Mesenchymal stem cell (in vitro differentiated cells and primary cell): ENCODE measurements around the gene NFXL1.
A peak's percentile ranks its signal among the peaks of the same experiment; 100 is the strongest.

Experiments used
- DNase-seq: peaks from one replicate; pipeline ENCODE4 v3.0.0-alpha.2; 2013
- H2AFZ ChIP-seq: one replicate; pipeline ENCODE4 v1.6.1; 2013; ENCODE audit warnings: low read depth, mild to moderate bottlenecking, control low read depth, inconsistent platforms, low read length, moderate library complexity
- H2AK5ac ChIP-seq: 2 replicates; pipeline ENCODE4 v1.6.1; 2013; ENCODE audit warnings: low read length, moderate library complexity, mild to moderate bottlenecking, inconsistent platforms; ENCODE audit not compliant: severe bottlenecking
- H2BK120ac ChIP-seq: one replicate; pipeline ENCODE4 v1.6.1; 2013; ENCODE audit warnings: low read depth, mild to moderate bottlenecking, inconsistent platforms, low read length, moderate library complexity
- H2BK12ac ChIP-seq, 2 experiments: one replicate each; pipeline ENCODE4 v1.6.1; 2013; ENCODE audit warnings: inconsistent platforms in 2 of 2, low read length in 2 of 2, mild to moderate bottlenecking in 2 of 2, moderate library complexity in 2 of 2, control low read depth in 1 of 2
- H2BK15ac ChIP-seq: one replicate; pipeline ENCODE4 v1.6.1; 2013; ENCODE audit warnings: mild to moderate bottlenecking, low read depth, inconsistent platforms; ENCODE audit not compliant: poor library complexity, severe bottlenecking
- H2BK5ac ChIP-seq: 2 replicates; pipeline ENCODE4 v1.6.1; 2013; ENCODE audit warnings: low read depth, mild to moderate bottlenecking, low read length, control low read depth, inconsistent platforms; ENCODE audit not compliant: poor library complexity, severe bottlenecking
- H3K14ac ChIP-seq, 2 experiments: one replicate each; pipeline ENCODE4 v1.6.1; 2013; ENCODE audit warnings: inconsistent platforms in 2 of 2, low read length in 2 of 2, control low read depth in 1 of 2, mild to moderate bottlenecking in 1 of 2, moderate library complexity in 1 of 2
- H3K18ac ChIP-seq, 2 experiments: one replicate each; pipeline ENCODE4 v1.6.1; 2013; ENCODE audit warnings: inconsistent platforms in 2 of 2, low read length in 2 of 2, control low read depth in 1 of 2, low read depth in 1 of 2, mild to moderate bottlenecking in 1 of 2
- H3K23ac ChIP-seq, 2 experiments: one replicate each; pipeline ENCODE4 v1.6.1; 2013; ENCODE audit warnings: inconsistent platforms in 2 of 2, low read length in 2 of 2, mild to moderate bottlenecking in 2 of 2, moderate library complexity in 2 of 2, control low read depth in 1 of 2
- H3K27ac ChIP-seq: 2 replicates; pipeline ENCODE4 v1.5.1; 2013; ENCODE audit warnings: mild to moderate bottlenecking, moderate library complexity, low read length, control low read depth, inconsistent platforms; ENCODE audit not compliant: poor library complexity, severe bottlenecking
- H3K27me3 ChIP-seq, 2 experiments: 2 replicates each; pipeline versions ENCODE4 v1.6.1 to v1.7.0; 2013; ENCODE audit warnings: low read length in 2 of 2, mild to moderate bottlenecking in 2 of 2, moderate library complexity in 2 of 2, control low read depth in 1 of 2, inconsistent platforms in 1 of 2; ENCODE audit not compliant: control insufficient read depth in 1 of 2, insufficient read depth in 1 of 2
- H3K36me3 ChIP-seq, 2 experiments: 2 replicates each; pipeline versions ENCODE4 v1.6.1 to v1.7.0; 2013; ENCODE audit warnings: low read length in 2 of 2, control low read depth in 1 of 2, inconsistent platforms in 1 of 2, low read depth in 1 of 2, mild to moderate bottlenecking in 1 of 2; ENCODE audit not compliant: insufficient read depth in 2 of 2, control insufficient read depth in 1 of 2
- H3K4ac ChIP-seq, 2 experiments: one replicate each; pipeline ENCODE4 v1.6.1; 2013; ENCODE audit warnings: inconsistent platforms in 2 of 2, low read length in 2 of 2, mild to moderate bottlenecking in 2 of 2, moderate library complexity in 2 of 2, control low read depth in 1 of 2, low read depth in 1 of 2
- H3K4me1 ChIP-seq: 2 replicates; pipeline ENCODE4 v1.6.1; 2013; ENCODE audit warnings: low read depth, low read length, control low read depth; ENCODE audit not compliant: control insufficient read depth, insufficient read depth
- H3K4me2 ChIP-seq: 2 replicates; pipeline ENCODE4 v1.6.1; 2013; ENCODE audit warnings: low read length, mild to moderate bottlenecking, inconsistent platforms; ENCODE audit not compliant: poor library complexity, severe bottlenecking
- H3K4me3 ChIP-seq, 2 experiments: 2 replicates each; pipeline versions ENCODE4 v1.5.1 to v1.7.0; 2013; ENCODE audit warnings: low read length in 2 of 2, mild to moderate bottlenecking in 2 of 2, control low read depth in 1 of 2, low read depth in 1 of 2; ENCODE audit not compliant: insufficient read depth in 1 of 2
- H3K79me1 ChIP-seq: replicated peaks from 2 replicates; pipeline ENCODE4 v1.6.1; 2013; ENCODE audit warnings: mild to moderate bottlenecking, control low read depth, low read length, inconsistent platforms; ENCODE audit not compliant: poor library complexity, severe bottlenecking
- H3K9ac ChIP-seq: 2 replicates; pipeline ENCODE4 v1.7.0; 2013; ENCODE audit warnings: mild to moderate bottlenecking, low read length, moderate library complexity
- H3K9me3 ChIP-seq: 2 replicates; pipeline ENCODE4 v1.7.0; 2013; ENCODE audit warnings: mild to moderate bottlenecking, low read length; ENCODE audit not compliant: control insufficient read depth
- H4K8ac ChIP-seq: one replicate; pipeline ENCODE4 v1.6.1; 2013; ENCODE audit warnings: inconsistent platforms, mild to moderate bottlenecking, low read length, moderate library complexity
- H4K91ac ChIP-seq: one replicate; pipeline ENCODE4 v1.6.1; 2013; ENCODE audit warnings: mild to moderate bottlenecking, low read length, inconsistent platforms
- WGBS: methylation state at CpG from one replicate; pipeline ENCODE4 v1.1.7; 2013; ENCODE audit warnings: mixed read lengths; 5-methylcytosine and 5-hydroxymethylcytosine counted together

Gene NFXL1

DNA sequence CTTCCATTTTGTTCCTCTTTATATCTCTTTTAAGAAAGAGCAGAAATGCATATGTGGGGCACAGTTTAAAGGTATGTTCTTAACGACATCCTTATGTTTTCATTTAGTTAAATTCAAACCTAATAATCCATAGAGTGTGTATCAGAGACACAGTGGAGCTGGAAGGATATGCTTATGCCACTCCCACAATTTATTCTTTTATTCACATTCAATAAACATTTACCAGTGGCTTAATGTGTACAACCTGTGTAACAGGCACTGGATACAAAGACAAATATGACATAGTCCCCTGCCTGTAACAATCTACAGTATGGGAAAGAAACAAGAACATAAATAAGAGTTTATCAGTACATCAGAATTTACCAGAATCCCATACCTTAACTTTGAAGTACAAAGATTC is 54.1 kb downstream of the NFXL1 start:
- H3K4me1 ChIP-seq = peaks cover 2% of the 10 kb centered on the region
- no peaks in the 10 kb centered on the region for H3K27me3 ChIP-seq
- no peak overlapping the region for H2BK5ac ChIP-seq
- no peak overlapping the region for H3K4me2 ChIP-seq
- H3K4ac ChIP-seq = no peak overlapping the region
- no peak overlapping the region for H2BK12ac ChIP-seq
- H3K18ac ChIP-seq = no peak overlapping the region
- H4K8ac ChIP-seq = no peak overlapping the region
- no peak overlapping the region for H2AK5ac ChIP-seq
- H4K91ac ChIP-seq = no peak overlapping the region
- no peak overlapping the region for H2BK15ac ChIP-seq
- H3K14ac ChIP-seq = no peak overlapping the region
- H3K4me3 ChIP-seq = no peak overlapping the region
- no CpG with 5 or more reads among the region's 1 CpG for WGBS
- no peaks in the 10 kb centered on the region for H3K9me3 ChIP-seq
- H3K36me3 ChIP-seq = peaks cover 0 to 14% of the 10 kb centered on the region in 2 experiments
- no peak overlapping the region for H2AFZ ChIP-seq
- no peak for DNase-seq
- H3K23ac ChIP-seq = no peak overlapping the region
- H3K9ac ChIP-seq = no peak overlapping the region
- H3K79me1 ChIP-seq = peaks cover 1% of the 10 kb centered on the region
- no peak overlapping the region for H3K27ac ChIP-seq
- no peak overlapping the region for H2BK120ac ChIP-seq

DNA sequence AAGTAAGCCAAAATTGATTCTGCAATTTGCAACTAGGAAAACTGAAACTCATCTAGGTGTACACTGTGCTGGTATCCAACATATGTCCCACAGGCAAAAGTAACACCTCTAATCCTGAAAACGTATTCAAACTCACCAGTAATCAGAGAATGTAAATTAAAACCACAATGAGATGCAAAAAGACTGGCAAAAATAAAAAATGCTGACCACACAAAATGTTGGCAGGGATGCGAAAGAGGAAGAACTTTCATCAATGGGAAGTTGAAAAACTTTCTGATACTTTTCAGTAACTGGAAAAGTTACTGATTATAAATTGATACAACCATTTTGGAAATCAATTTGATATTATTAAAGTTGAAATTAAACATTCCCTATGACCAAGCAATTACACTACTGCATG is 56.4 kb downstream of the NFXL1 start:
- no peak overlapping the region for H4K91ac ChIP-seq
- H2AFZ ChIP-seq = no peak overlapping the region
- H3K4ac ChIP-seq = no peak overlapping the region
- no peak overlapping the region for H3K27ac ChIP-seq
- no peak overlapping the region for H3K4me2 ChIP-seq
- H3K23ac ChIP-seq = no peak overlapping the region
- WGBS = 83% methylated on average over 1 of the region's 2 CpGs
- no peaks in the 10 kb centered on the region for H3K4me1 ChIP-seq
- no peak for DNase-seq
- H3K14ac ChIP-seq = no peak overlapping the region
- H2BK15ac ChIP-seq = no peak overlapping the region
- no peak overlapping the region for H3K18ac ChIP-seq
- H2BK5ac ChIP-seq = no peak overlapping the region
- H2BK120ac ChIP-seq = no peak overlapping the region
- H4K8ac ChIP-seq = no peak overlapping the region
- no peak overlapping the region for H3K4me3 ChIP-seq
- H3K36me3 ChIP-seq = peaks cover 0 to 18% of the 10 kb centered on the region in 2 experiments
- no peaks in the 10 kb centered on the region for H3K27me3 ChIP-seq
- H3K79me1 ChIP-seq = peaks cover 1% of the 10 kb centered on the region
- no peak overlapping the region for H3K9ac ChIP-seq
- no peak overlapping the region for H2AK5ac ChIP-seq
- H2BK12ac ChIP-seq = no peak overlapping the region
- H3K9me3 ChIP-seq = no peaks in the 10 kb centered on the region

DNA sequence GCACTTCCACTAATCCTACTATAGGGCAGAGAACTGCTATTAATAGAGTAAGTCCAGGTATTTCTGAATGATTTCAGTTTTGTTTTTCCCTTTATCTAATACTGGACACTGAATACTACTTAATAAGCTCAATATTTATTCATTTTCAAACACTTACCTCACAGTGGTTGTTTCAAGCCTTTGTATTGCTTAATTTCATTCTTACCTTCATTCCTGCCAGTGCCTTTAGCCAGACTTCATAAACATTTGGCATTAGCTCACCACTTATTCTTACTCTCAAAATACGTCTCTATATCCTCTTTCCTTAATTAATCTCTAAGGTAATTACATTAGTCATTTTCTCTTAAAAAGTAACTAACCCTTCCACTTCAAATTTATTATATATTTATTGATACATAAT is 57.7 kb downstream of the NFXL1 start:
- Histone ChIP-seq H3K4me2 (no peak overlapping the region), H3K36me3 (peaks cover 0 to 18% of the 10 kb centered on the region in 2 experiments), H3K4me1 (no peaks in the 10 kb centered on the region), H3K79me1 (peaks cover 1% of the 10 kb centered on the region), H4K91ac (no peak overlapping the region), H2BK15ac (no peak overlapping the region), H3K23ac (no peak overlapping the region), H2BK5ac (no peak overlapping the region), H3K18ac (no peak overlapping the region), H2AK5ac (no peak overlapping the region), H3K27me3 (no peaks in the 10 kb centered on the region), H3K4me3 (no peak overlapping the region), H3K9ac (no peak overlapping the region), H2BK12ac (no peak overlapping the region), H3K4ac (no peak overlapping the region), H3K27ac (no peak overlapping the region), H2BK120ac (no peak overlapping the region), H4K8ac (no peak overlapping the region), H2AFZ (no peak overlapping the region), H3K14ac (no peak overlapping the region), H3K9me3 (no peaks in the 10 kb centered on the region)
- WGBS = 100% methylated on average over 1 of the region's 1 CpG
- DNase-seq = no peak

DNA sequence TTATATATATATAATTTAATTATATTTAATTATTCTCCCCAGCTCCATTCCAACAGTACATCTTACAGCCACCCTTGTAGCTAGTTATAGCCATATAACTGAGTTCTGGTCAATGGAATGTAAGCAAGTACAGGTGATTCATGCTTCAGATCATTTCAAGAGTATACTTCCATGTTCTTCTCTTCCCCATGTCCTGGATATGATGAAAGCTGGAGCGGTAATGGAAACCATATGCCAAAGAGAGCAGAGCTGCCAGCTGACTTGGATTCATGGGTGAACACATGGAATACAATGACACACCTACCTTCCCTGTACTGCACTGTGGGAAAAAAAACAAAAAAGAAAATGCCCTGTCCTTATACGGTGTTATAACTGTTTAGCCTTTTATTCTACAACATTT is 59.0 kb downstream of the NFXL1 start:
- H2BK5ac ChIP-seq = no peak overlapping the region

More for the DNA sequence above, 59.0 kb downstream of the NFXL1 start:
- H2AFZ ChIP-seq = no peak overlapping the region
- no peak overlapping the region for H4K8ac ChIP-seq
- H3K4me3 ChIP-seq = no peak overlapping the region
- H2AK5ac ChIP-seq = no peak overlapping the region
- DNase-seq = peak; percentile 78
- H3K9ac ChIP-seq = no peak overlapping the region
- H3K27me3 ChIP-seq = no peaks in the 10 kb centered on the region
- H3K27ac ChIP-seq = no peak overlapping the region
- no peaks in the 10 kb centered on the region for H3K79me1 ChIP-seq
- H4K91ac ChIP-seq = no peak overlapping the region
- no peak overlapping the region for H2BK120ac ChIP-seq
- H3K18ac ChIP-seq = no peak overlapping the region
- H2BK12ac ChIP-seq = no peak overlapping the region
- no peaks in the 10 kb centered on the region for H3K4me1 ChIP-seq
- H3K23ac ChIP-seq = no peak overlapping the region
- no peaks in the 10 kb centered on the region for H3K9me3 ChIP-seq
- H3K4ac ChIP-seq = no peak overlapping the region
- 50% methylated on average over 1 of the region's 2 CpGs for WGBS
- H3K4me2 ChIP-seq = no peak overlapping the region
- peaks cover 0 to 27% of the 10 kb centered on the region in 2 experiments for H3K36me3 ChIP-seq
- no peak overlapping the region for H3K14ac ChIP-seq
- H2BK15ac ChIP-seq = no peak overlapping the region
